Measurements from ENCODE around the gene ITPRIPL2.

DNA sequence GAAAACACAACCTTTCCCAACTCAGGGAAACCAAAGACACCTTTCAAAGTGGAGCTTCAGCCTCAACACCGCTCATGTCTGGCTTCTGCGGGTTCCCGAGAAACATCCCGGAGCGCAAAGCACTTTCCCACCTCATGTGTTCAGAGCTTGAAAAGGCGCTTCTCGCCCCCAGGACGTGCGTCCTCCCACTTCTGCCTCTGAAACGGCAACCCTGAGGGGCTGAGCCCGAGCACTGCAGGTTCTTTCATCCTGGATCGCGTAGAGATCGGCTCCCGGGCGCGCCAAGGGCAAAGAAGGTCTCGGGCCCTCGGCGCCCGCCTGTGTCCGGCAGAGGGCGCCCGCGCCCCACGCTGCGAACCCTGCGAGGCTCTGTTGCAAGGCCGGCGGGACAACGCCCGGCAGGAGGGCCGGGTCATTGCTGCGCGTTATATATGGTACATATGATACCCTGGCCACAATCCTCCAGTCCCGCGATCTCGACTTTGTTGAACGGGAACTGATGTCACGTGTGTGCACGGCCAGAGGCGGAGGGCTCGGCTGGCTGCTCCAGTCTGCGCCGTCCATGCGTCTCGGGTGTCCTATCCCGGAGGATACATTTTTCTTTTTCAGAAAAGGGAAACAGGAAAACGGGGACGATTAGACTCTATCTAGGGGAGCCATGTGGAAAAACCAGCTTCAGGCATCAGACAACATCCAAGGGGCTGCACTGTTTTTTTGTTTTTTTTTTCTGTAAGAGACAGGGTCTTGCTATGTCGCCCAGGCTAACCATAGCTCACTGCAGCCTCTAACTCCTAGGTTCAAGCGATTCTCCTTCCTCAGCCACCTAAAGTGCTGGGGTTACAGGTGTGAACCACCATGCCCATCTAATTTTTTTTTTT, 27.2 kb upstream of the ITPRIPL2 start:
- TF ChIP-seq, protein P1, sequence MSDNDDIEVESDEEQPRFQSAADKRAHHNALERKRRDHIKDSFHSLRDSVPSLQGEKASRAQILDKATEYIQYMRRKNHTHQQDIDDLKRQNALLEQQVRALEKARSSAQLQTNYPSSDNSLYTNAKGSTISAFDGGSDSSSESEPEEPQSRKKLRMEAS (IDR thresholded peaks at IDR 0.05; ENCODE audit: low read depth, low read length) = peak; percentile 96
- TF ChIP-seq, protein P2, sequence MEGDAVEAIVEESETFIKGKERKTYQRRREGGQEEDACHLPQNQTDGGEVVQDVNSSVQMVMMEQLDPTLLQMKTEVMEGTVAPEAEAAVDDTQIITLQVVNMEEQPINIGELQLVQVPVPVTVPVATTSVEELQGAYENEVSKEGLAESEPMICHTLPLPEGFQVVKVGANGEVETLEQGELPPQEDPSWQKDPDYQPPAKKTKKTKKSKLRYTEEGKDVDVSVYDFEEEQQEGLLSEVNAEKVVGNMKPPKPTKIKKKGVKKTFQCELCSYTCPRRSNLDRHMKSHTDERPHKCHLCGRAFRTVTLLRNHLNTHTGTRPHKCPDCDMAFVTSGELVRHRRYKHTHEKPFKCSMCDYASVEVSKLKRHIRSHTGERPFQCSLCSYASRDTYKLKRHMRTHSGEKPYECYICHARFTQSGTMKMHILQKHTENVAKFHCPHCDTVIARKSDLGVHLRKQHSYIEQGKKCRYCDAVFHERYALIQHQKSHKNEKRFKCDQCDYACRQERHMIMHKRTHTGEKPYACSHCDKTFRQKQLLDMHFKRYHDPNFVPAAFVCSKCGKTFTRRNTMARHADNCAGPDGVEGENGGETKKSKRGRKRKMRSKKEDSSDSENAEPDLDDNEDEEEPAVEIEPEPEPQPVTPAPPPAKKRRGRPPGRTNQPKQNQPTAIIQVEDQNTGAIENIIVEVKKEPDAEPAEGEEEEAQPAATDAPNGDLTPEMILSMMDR (IDR thresholded peaks at IDR 0.05; ENCODE audit: low read depth, low read length) = peak; percentile 77
- peak; percentile 72 for TF ChIP-seq POLR2A (IDR thresholded peaks at IDR 0.05; ENCODE audit: extremely low read depth, insufficient read length)

All from NB4 (cell line).